Measurements from ENCODE around the gene CEP170.
"Not testable (repeated sequence)": the region's sequence is repeated elsewhere in the genome, so short reads cannot be mapped to it uniquely, and the experiment has no call there.

Gene CEP170

DNA sequence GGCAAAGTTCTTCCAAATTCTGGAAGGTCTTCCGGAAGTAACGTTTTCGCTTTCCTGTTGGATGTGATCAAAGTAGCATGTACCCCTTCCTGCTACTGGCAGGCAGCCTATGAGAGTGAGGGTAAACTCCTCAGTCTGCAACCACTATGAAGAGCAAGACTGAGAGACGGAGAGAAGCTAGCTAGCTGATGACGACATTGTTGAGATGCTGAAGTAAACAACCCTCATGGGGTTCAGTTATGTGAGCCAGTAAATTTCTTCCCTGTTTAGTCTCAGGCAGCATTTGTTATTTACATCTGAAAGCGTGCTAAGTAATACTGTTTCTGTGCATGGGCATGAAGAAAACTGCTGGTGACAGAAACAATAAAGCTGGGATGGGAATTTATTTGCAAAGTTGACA lies 57.6 kb downstream of the CEP170 start:
- not testable (repeated sequence) for H3K4me3 ChIP-seq (ENCODE audit: low read length); H3K4me1 ChIP-seq (ENCODE audit: control insufficient read depth, insufficient read depth, low read length); H3K9me3 ChIP-seq (replicated peaks; ENCODE audit: low read length); H3K27me3 ChIP-seq (ENCODE audit: control insufficient read depth, insufficient read depth, low read length); H3K4me2 ChIP-seq (ENCODE audit: low read length); H3K9ac ChIP-seq (ENCODE audit: low read depth, low read length); H3K36me3 ChIP-seq (ENCODE audit: insufficient read depth, low read length)

DNA sequence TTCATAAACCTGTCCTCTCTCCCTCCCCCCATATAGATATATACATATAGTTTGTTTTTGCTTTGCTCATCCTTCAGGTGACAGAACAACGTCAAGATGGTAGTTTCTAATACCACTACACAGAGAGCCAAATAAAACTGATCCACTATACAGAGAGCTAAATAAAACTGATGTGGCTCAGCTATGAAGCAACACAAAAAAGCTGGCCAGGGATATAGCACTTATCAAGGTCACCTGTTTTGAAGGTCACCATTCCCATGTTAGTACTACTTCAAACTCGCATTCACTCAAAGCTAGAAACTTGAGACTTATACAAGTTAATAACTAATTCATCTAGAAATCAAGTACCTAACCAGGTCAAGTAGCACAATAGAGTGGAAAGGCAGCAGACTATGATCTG lies 61.8 kb downstream of the CEP170 start:
- H3K9ac ChIP-seq (ENCODE audit: low read depth, low read length); H3K9me3 ChIP-seq (replicated peaks; ENCODE audit: low read length); H3K4me2 ChIP-seq (ENCODE audit: low read length); H3K27me3 ChIP-seq (ENCODE audit: control insufficient read depth, insufficient read depth, low read length); H3K4me1 ChIP-seq (ENCODE audit: control insufficient read depth, insufficient read depth, low read length); H3K36me3 ChIP-seq (ENCODE audit: insufficient read depth, low read length); H3K4me3 ChIP-seq (ENCODE audit: low read length): not testable (repeated sequence)

DNA sequence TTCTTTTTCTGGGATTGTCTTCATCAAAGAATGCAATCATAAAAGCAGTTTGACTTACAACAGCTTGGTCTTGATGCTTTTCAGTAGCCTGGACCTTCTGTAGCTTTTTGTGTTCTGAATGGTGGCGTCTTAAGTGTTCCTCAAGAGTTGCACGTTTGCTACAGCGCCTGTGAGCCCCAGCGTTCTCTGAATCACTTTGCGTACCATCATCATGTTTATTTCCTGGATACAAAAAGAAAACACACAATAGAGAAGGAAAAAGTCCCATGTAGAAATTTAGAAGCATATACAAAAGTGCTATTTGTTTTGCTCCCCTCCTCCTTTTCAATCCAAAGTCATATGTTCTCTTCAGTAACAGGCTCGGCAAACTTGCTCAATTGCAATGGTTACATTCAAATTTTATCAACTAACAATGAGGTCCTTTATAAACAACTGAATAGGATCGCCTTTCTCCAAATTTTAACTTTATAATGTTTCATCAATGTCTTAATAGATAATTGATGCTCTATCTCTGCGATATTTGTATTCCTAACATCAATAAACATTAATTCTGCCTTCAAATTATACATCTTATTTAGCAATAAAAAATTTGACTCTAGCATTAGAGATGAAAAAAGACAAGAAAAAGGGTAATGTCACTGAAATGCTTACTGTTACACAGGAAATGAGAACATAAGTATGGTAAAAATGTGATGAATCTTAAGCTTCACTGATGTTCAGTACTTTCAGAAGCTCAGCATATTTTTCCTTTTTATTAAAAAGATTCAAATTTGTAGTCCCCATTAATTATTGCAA lies 68.7 kb downstream of the CEP170 start:
- not testable (repeated sequence) for H3K4me3 ChIP-seq (ENCODE audit: low read length); H3K27me3 ChIP-seq (ENCODE audit: control insufficient read depth, insufficient read depth, low read length); H3K4me1 ChIP-seq (ENCODE audit: control insufficient read depth, insufficient read depth, low read length); H3K36me3 ChIP-seq (ENCODE audit: insufficient read depth, low read length); H3K9me3 ChIP-seq (replicated peaks; ENCODE audit: low read length); H3K4me2 ChIP-seq (ENCODE audit: low read length); H3K9ac ChIP-seq (ENCODE audit: low read depth, low read length)

DNA sequence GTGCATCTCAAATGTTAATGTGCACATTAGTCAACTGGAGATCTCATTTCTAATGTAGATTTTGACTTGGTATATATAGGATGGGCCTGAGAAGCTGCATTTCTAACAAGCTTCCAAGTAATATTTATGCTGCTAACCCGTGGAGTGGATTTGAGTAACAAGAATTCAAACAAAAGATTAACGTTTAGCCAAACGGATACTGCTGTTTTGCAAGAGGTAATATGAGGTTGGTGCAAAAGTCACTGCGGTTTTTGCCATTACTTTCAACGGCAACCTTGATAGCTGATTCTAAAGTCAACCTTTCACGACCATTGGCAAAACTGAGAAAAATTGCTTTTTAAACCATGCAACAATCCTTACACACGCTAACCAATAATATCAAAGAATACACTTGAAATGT lies 70.3 kb downstream of the CEP170 start:
- not testable (repeated sequence) for H3K9me3 ChIP-seq (replicated peaks; ENCODE audit: low read length); H3K9ac ChIP-seq (ENCODE audit: low read depth, low read length); H3K4me3 ChIP-seq (ENCODE audit: low read length); H3K27me3 ChIP-seq (ENCODE audit: control insufficient read depth, insufficient read depth, low read length); H3K4me1 ChIP-seq (ENCODE audit: control insufficient read depth, insufficient read depth, low read length); H3K4me2 ChIP-seq (ENCODE audit: low read length); H3K36me3 ChIP-seq (ENCODE audit: insufficient read depth, low read length)

DNA sequence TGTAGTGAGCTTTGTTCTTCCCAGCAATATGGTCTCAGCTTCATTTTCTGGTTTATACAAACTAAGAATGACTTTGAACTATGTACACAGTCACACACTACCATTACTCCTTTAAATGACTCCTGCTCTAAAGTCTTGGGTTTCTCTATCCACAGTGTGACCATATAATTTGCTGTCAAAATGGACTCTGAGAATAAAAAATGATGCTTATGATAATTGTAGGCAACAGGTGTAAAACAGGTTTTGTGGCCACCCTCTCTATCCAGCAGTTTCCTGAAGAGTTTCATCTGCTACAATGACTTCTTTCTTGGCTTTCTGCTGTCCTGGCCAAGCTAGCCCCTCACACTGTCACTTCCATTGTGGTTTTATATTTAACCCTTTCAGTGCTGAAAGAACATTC lies 71.4 kb downstream of the CEP170 start:
- not testable (repeated sequence) for H3K9ac ChIP-seq (ENCODE audit: low read depth, low read length); H3K4me2 ChIP-seq (ENCODE audit: low read length); H3K27me3 ChIP-seq (ENCODE audit: control insufficient read depth, insufficient read depth, low read length); H3K4me3 ChIP-seq (ENCODE audit: low read length); H3K36me3 ChIP-seq (ENCODE audit: insufficient read depth, low read length); H3K4me1 ChIP-seq (ENCODE audit: control insufficient read depth, insufficient read depth, low read length); H3K9me3 ChIP-seq (replicated peaks; ENCODE audit: low read length)

DNA sequence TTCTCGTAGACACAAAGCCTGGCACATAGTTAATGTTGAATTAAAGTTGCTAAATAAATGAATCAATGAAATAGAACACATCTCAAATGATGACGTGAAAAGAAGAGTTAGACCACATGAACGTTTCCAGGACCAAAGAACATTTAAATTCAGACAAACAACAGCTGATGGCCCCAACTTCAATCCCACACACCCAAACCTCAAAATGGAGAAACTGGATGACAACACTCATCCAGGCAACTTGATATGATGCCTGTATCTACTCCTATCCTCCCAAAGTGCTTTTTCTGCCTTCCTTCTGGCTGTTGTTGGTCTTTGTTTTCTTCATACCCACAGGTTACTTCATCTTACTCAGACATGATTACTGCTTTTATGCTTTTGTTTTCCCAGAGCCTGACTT lies 71.9 kb downstream of the CEP170 start:
- not testable (repeated sequence) for H3K4me2 ChIP-seq (ENCODE audit: low read length); H3K9ac ChIP-seq (ENCODE audit: low read depth, low read length); H3K9me3 ChIP-seq (replicated peaks; ENCODE audit: low read length); H3K4me3 ChIP-seq (ENCODE audit: low read length); H3K36me3 ChIP-seq (ENCODE audit: insufficient read depth, low read length); H3K27me3 ChIP-seq (ENCODE audit: control insufficient read depth, insufficient read depth, low read length); H3K4me1 ChIP-seq (ENCODE audit: control insufficient read depth, insufficient read depth, low read length)

DNA sequence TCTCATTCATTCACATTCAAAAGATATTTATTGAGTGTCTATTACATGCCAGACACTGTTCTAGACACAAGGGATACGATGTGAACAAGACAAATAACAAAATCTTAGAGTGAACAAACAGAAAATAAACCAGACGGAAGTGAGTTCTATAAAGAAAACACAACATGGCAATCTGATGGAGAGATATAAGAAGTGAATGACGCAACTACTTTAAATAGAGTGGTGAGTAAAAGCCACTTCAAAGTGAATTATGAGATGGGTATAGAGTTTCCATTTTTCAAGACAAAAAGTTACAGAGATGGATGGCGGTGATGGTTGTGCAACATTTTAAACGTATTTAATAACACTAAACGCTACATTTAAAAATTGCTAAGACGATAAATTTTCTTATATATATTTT lies 75.4 kb downstream of the CEP170 start:
- H3K9ac ChIP-seq (ENCODE audit: low read depth, low read length), result no peak overlapping the region
- H3K4me3 ChIP-seq (ENCODE audit: low read length), result no peak overlapping the region
- no peaks in the 10 kb centered on the region for H3K36me3 ChIP-seq (ENCODE audit: insufficient read depth, low read length)
- H3K9me3 ChIP-seq (replicated peaks; ENCODE audit: low read length), result no peaks in the 10 kb centered on the region
- no peak overlapping the region for H3K4me2 ChIP-seq (ENCODE audit: low read length)
- H3K4me1 ChIP-seq (ENCODE audit: control insufficient read depth, insufficient read depth, low read length), result no peaks in the 10 kb centered on the region
- no peaks in the 10 kb centered on the region for H3K27me3 ChIP-seq (ENCODE audit: control insufficient read depth, insufficient read depth, low read length)

DNA sequence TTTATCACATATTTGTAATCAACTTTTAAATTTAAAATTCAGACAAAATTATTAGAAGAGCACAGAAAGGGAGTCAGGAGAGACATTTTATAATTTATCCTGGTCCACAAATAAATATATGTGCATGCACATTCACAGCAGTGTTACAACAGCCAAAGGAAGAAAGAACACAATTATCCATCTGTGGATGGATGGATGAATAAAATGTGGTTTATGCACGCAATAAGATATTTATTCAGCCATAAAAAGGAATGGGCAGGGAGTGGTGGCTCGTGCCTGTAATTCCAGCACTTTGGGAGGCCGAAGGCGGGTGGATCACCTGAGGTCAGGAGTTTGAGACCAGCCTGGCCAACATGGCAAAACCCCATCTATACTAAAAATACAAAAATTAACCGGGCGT lies 77.3 kb downstream of the CEP170 start:
- H3K9me3 ChIP-seq (replicated peaks; ENCODE audit: low read length); H3K4me1 ChIP-seq (ENCODE audit: control insufficient read depth, insufficient read depth, low read length); H3K4me2 ChIP-seq (ENCODE audit: low read length); H3K36me3 ChIP-seq (ENCODE audit: insufficient read depth, low read length); H3K27me3 ChIP-seq (ENCODE audit: control insufficient read depth, insufficient read depth, low read length); H3K9ac ChIP-seq (ENCODE audit: low read depth, low read length); H3K4me3 ChIP-seq (ENCODE audit: low read length): not testable (repeated sequence)

DNA sequence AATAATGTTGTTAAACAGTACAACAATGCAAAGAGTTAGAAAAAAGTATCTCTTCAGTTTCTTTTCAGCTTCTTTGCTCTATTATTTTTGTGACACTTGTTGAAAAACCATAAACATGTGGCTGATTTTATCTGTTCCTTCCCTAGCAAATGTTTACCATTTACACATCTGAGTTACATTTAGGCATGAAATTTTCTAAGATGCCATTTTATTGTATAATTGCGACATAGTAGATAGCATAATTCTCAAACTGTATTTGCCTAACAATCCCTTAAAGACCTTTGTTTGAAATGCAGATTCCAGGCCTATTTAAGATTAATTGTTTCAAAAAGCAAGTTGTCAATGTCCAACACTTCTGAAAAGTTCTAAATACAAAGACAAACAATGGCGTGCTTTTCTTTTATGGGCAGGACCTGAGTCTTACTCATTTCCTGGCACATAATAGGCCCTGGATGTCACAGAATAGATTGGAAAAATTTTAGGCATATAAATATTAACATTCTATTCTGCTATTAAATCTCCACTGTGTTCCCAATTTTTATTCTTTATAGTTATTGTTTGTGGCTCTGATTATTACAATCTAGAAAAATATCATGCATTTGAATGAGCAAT lies 81.2 kb downstream of the CEP170 start:
- not testable (repeated sequence) for H3K4me2 ChIP-seq (ENCODE audit: low read length); H3K9ac ChIP-seq (ENCODE audit: low read depth, low read length); H3K9me3 ChIP-seq (replicated peaks; ENCODE audit: low read length); H3K4me3 ChIP-seq (ENCODE audit: low read length); H3K36me3 ChIP-seq (ENCODE audit: insufficient read depth, low read length); H3K4me1 ChIP-seq (ENCODE audit: control insufficient read depth, insufficient read depth, low read length); H3K27me3 ChIP-seq (ENCODE audit: control insufficient read depth, insufficient read depth, low read length)

DNA sequence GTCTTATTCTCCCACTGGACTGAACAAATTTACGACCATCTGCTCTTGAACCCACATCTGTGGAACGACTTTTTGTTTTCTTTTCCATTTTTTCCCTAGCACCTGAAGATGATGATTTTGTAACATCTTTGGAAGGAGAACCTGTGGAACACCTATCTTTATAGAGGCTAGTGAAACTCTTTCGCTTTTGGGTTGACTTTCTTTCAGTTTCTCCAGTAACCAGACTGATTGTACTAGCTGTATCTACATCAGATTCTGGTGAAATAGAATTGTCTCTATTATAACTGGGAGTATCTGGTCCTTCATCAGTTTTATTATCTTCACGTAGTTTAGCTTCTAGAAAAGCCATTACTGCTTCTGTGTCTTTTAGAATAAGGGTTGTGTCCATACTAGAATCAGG lies 90.2 kb downstream of the CEP170 start:
- not testable (repeated sequence) for H3K27me3 ChIP-seq (ENCODE audit: control insufficient read depth, insufficient read depth, low read length); H3K9ac ChIP-seq (ENCODE audit: low read depth, low read length); H3K9me3 ChIP-seq (replicated peaks; ENCODE audit: low read length); H3K4me1 ChIP-seq (ENCODE audit: control insufficient read depth, insufficient read depth, low read length); H3K4me2 ChIP-seq (ENCODE audit: low read length); H3K4me3 ChIP-seq (ENCODE audit: low read length); H3K36me3 ChIP-seq (ENCODE audit: insufficient read depth, low read length)

DNA sequence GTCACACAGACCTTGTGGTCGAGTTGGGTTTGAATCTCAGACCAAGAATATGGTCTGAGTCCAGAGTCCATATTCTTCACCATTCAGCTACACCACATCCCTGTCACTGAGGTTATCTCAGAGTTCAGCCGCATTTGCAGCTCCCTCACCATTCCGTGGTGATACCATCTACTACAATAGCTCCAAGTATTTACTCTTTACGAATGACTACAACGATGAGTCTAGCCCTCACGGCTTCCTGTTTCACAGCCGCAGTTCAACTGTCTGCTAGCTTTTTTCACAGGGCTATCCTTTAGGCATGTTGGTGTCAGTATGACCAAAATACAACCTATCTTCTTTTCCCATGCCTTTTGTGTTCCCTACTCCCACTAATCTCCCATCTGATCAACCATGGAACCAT lies 104.2 kb downstream of the CEP170 start:
- not testable (repeated sequence) for H3K4me1 ChIP-seq (ENCODE audit: control insufficient read depth, insufficient read depth, low read length); H3K4me3 ChIP-seq (ENCODE audit: low read length); H3K27me3 ChIP-seq (ENCODE audit: control insufficient read depth, insufficient read depth, low read length); H3K36me3 ChIP-seq (ENCODE audit: insufficient read depth, low read length); H3K4me2 ChIP-seq (ENCODE audit: low read length); H3K9ac ChIP-seq (ENCODE audit: low read depth, low read length); H3K9me3 ChIP-seq (replicated peaks; ENCODE audit: low read length)

DNA sequence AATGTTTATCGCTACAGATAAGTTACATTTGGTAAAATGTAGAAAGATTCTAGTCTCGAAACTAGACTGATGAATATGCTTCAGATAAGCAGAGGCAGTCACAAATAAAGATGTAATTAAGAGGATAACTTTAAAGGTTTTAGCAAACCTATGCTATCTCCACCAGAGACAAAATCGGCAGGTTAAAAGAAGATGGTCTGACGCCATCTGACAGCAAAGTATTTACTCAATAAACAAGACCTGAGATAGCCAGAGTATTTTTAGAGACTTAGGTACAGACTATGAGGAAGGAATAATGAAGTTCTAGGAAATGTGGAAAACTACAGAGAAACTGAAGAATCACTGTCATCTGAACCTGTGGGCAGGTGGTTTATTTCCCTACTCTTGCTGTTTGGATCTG lies 106.0 kb downstream of the CEP170 start:
- H3K4me2 ChIP-seq (ENCODE audit: low read length); H3K36me3 ChIP-seq (ENCODE audit: insufficient read depth, low read length); H3K4me1 ChIP-seq (ENCODE audit: control insufficient read depth, insufficient read depth, low read length); H3K9ac ChIP-seq (ENCODE audit: low read depth, low read length); H3K9me3 ChIP-seq (replicated peaks; ENCODE audit: low read length); H3K27me3 ChIP-seq (ENCODE audit: control insufficient read depth, insufficient read depth, low read length); H3K4me3 ChIP-seq (ENCODE audit: low read length): not testable (repeated sequence)

Data from skeletal muscle satellite cell (primary cell).